GM12878 (cell line): ENCODE measurements around the gene PPT2. TPM values are rescaled to one million over a fixed set of nuclear protein-coding genes. Genes with fewer than 3 reads are reported as not detected.

ENCODE experiments used
- ATF7 ChIP-seq: fragments of 450-650 bp; IDR thresholded peaks from 2 replicates; pipeline ENCODE4 v1.6.1; 2016; ENCODE audit warnings: low read depth, mild to moderate bottlenecking
- BCLAF1 ChIP-seq: fragments of 450-650 bp; IDR thresholded peaks from 2 replicates; pipeline ENCODE4 v1.6.1; 2017; ENCODE audit warnings: antibody characterized with exemption, mild to moderate bottlenecking, moderate library complexity
- CEBPB ChIP-seq, 2 experiments: fragments of 150-350 bp in 1 of 2; IDR thresholded peaks; 2 replicates each; pipeline ENCODE4 v1.6.1; 2012 to 2014; ENCODE audit warnings: low read depth in 2 of 2, low read length in 2 of 2, borderline replicate concordance in 1 of 2, inconsistent platforms in 1 of 2
- EP300 ChIP-seq, 2 experiments: fragments of 150-350 bp in 1 of 2; IDR thresholded peaks; 2 replicates each; pipeline ENCODE4 v1.6.1; 2011 to 2012; ENCODE audit warnings: low read depth in 2 of 2, low read length in 2 of 2, borderline replicate concordance in 1 of 2, improper control_type of control experiment in 1 of 2, inconsistent platforms in 1 of 2; ENCODE audit not compliant: control insufficient read depth in 1 of 2
- EZH2 ChIP-seq: IDR thresholded peaks from 2 replicates; pipeline ENCODE4 v1.6.1; 2012; ENCODE audit warnings: low read depth, mild to moderate bottlenecking, control low read depth, inconsistent platforms, low read length, borderline replicate concordance; ENCODE audit not compliant: control insufficient read depth
- FOXM1 ChIP-seq: IDR thresholded peaks from 2 replicates; pipeline ENCODE4 v1.6.1; 2012; ENCODE audit warnings: low read depth, mild to moderate bottlenecking, inconsistent platforms, low read length, moderate library complexity
- GATAD2B ChIP-seq: fragments of 450-650 bp; conservative IDR thresholded peaks from 2 replicates; pipeline ENCODE4 v1.6.1; 2017; ENCODE audit warnings: low read depth, mild to moderate bottlenecking, moderate library complexity
- HCFC1 ChIP-seq: fragments of 150-350 bp; IDR thresholded peaks from 2 replicates; pipeline ENCODE4 v1.6.1; 2014; ENCODE audit warnings: low read length
- HDAC2 ChIP-seq: fragments of 200-600 bp; sonication (generic); IDR thresholded peaks from 2 replicates; pipeline ENCODE4 v1.6.1; 2017
- JUNB ChIP-seq: IDR thresholded peaks from 2 replicates; pipeline ENCODE4 v1.6.1; 2016; ENCODE audit warnings: antibody characterized with exemption, mild to moderate bottlenecking
- KAT2A ChIP-seq: conservative IDR thresholded peaks from 2 replicates; pipeline ENCODE4 v1.6.1; 2011; ENCODE audit warnings: low read depth, low read length; ENCODE audit not compliant: control insufficient read depth
- MXI1 ChIP-seq: fragments of 150-350 bp; IDR thresholded peaks from 2 replicates; pipeline ENCODE4 v1.6.1; 2011; ENCODE audit warnings: low read depth, mild to moderate bottlenecking, inconsistent platforms, low read length, improper control_type of control experiment
- MYC ChIP-seq: IDR thresholded peaks from 2 replicates; pipeline ENCODE4 v1.6.1; 2011; ENCODE audit warnings: mild to moderate bottlenecking, low read length, moderate library complexity, inconsistent platforms; ENCODE audit not compliant: insufficient read depth, insufficient replicate concordance, insufficient read length, severe bottlenecking
- NFYB ChIP-seq: IDR thresholded peaks from 2 replicates; pipeline ENCODE4 v1.6.1; 2011; ENCODE audit warnings: low read depth, mild to moderate bottlenecking, low read length, improper control_type of control experiment, moderate library complexity; ENCODE audit not compliant: insufficient read depth
- RELB ChIP-seq: fragments of 450-650 bp; IDR thresholded peaks from 2 replicates; pipeline ENCODE4 v1.6.1; 2017; ENCODE audit warnings: low read depth, mild to moderate bottlenecking, moderate library complexity
- SMARCA5 ChIP-seq: fragments of 450-650 bp; IDR thresholded peaks from 2 replicates; pipeline ENCODE4 v1.6.1; 2017; ENCODE audit warnings: mild to moderate bottlenecking
- SUZ12 ChIP-seq: fragments of 200-600 bp; sonication (generic); IDR thresholded peaks from one replicate; pipeline ENCODE4 v1.6.1; 2018; ENCODE audit warnings: antibody characterized with exemption, mild to moderate bottlenecking; ENCODE audit not compliant: unreplicated experiment
- WRNIP1 ChIP-seq: IDR thresholded peaks from 2 replicates; pipeline ENCODE4 v1.6.1; 2011; ENCODE audit warnings: low read depth, low read length, improper control_type of control experiment, borderline replicate concordance
- YY1 ChIP-seq: IDR thresholded peaks from 2 replicates; pipeline ENCODE4 v1.6.1; 2011; ENCODE audit warnings: low read depth, mild to moderate bottlenecking, low read length
- ZNF687 ChIP-seq: fragments of 450-650 bp; IDR thresholded peaks from 2 replicates; pipeline ENCODE4 v1.6.1; 2017; ENCODE audit warnings: mild to moderate bottlenecking, moderate library complexity
- ZZZ3 ChIP-seq: IDR thresholded peaks from 2 replicates; pipeline ENCODE4 v1.6.1; 2011; ENCODE audit warnings: low read depth; ENCODE audit not compliant: control insufficient read depth, insufficient read length
- polyA plus RNA-seq, 11 experiments: library from polyadenylated mRNA; depleted of rRNA in 4 of 11; unstranded in 6 of 11; stranded (reverse) in 5 of 11; fragments of >200 nt; fragmentation: Nextera tagmentation in 4 of 11; fragmentation: Illumina TruSeq in 1 of 11; extraction: Ambion mirVana in 4 of 11; extraction: Trizol in 1 of 11; gene quantifications; 1 replicate in 1 of 11; 2 replicates in 10 of 11; pipeline versions ENCODE4 v1.2.1 to v1.2.3, GENCODE V29; 2011 to 2016; ENCODE audit warnings: inconsistent platforms in 2 of 11, missing spikeins in 2 of 11, low read depth in 1 of 11
- total RNA-seq, 4 experiments: library from RNA; depleted of rRNA in 3 of 4; stranded (reverse); fragments of >200 nt in 3 of 4; fragmentation: Illumina TruSeq in 1 of 4; extraction: Trizol in 1 of 4; gene quantifications; 2 replicates each; pipeline versions ENCODE4 v1.2.1 to v1.2.3, GENCODE V29; 2013 to 2021

Gene PPT2
- total and polyA plus RNA-seq, 10 of the 15 experiments (the other 5 are each of a cell fraction or from before 2014, with no cell fraction given): 1.3 to 25.5 (median 5.5) TPM

- peak; percentile 61 for TF ChIP-seq ZNF687
- TF ChIP-seq HDAC2: no peak
- TF ChIP-seq JUNB: no peak
- TF ChIP-seq SUZ12: no peak
- peak; percentile 89 for TF ChIP-seq YY1
- TF ChIP-seq EZH2: no peak
- TF ChIP-seq HCFC1: no peak
- no peak for TF ChIP-seq CEBPB (IDR thresholded peaks at IDR 0.05; ENCODE audit: borderline replicate concordance in 1 of 2, low read depth in 2 of 2, low read length in 2 of 2)
- TF ChIP-seq MXI1: no peak
- TF ChIP-seq BCLAF1: no peak
- TF ChIP-seq SMARCA5: peak; percentile 53; the same call in 1 of the 2 replicates
- no peak for TF ChIP-seq ZZZ3
- peak in 1 of 2 experiments; percentile 22; a peak in 1 of 4 replicates for TF ChIP-seq EP300 (IDR thresholded peaks at IDR 0.05; ENCODE audit: borderline replicate concordance in 1 of 2, control insufficient read depth in 1 of 2, low read depth in 2 of 2, low read length in 2 of 2)
- peak; percentile 84 for TF ChIP-seq RELB
- TF ChIP-seq KAT2A: no peak
- no peak for TF ChIP-seq WRNIP1
- TF ChIP-seq MYC: no peak
- TF ChIP-seq GATAD2B: no peak; the same call in 1 of the 2 replicates
- no peak; the same call in 1 of the 2 replicates for TF ChIP-seq ATF7
- no peak for TF ChIP-seq FOXM1
- no peak for TF ChIP-seq NFYB
Observed at GRCh38 chr6:32177183-32177787, 23.3 kb downstream of the PPT2 start (continued).
